ENCODE results near the gene DET1.

DNA sequence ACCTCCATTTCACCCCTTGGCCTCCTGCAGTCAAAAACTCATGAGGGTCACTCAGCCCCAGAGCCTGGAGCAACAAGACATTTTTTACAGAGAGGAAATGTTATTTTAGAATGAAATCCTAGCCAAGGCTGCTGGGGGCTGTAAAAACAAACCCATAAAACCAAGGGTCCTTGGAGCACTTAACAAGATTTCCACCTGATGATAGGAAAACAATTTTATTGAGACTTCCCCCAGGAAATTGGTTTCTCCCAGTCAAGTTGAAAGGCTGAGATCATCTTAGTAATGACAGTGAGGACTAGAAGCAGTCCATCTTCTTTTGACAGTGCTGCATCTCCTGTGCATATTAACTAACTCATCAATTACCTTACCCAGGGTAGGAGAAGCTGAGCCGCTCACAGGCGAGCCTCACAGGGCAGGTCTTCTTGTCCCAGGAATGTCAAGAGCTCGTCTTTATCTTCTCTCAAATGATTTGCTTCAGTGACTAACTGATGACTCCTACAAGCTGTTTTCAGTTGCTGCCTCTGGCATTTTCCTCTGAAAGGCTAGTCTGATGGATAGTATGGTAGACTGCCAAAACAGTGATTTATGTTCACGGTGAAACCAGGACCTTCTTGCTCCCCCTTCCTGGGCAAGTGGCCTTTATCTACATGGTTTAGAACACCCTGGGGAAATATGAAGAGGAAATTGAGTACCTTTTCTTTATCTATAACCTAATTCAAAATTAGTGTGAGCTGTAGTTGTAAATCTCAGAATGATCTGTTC lies 40.1 kb upstream of the DET1 start:
- TF ChIP-seq, protein P1, sequence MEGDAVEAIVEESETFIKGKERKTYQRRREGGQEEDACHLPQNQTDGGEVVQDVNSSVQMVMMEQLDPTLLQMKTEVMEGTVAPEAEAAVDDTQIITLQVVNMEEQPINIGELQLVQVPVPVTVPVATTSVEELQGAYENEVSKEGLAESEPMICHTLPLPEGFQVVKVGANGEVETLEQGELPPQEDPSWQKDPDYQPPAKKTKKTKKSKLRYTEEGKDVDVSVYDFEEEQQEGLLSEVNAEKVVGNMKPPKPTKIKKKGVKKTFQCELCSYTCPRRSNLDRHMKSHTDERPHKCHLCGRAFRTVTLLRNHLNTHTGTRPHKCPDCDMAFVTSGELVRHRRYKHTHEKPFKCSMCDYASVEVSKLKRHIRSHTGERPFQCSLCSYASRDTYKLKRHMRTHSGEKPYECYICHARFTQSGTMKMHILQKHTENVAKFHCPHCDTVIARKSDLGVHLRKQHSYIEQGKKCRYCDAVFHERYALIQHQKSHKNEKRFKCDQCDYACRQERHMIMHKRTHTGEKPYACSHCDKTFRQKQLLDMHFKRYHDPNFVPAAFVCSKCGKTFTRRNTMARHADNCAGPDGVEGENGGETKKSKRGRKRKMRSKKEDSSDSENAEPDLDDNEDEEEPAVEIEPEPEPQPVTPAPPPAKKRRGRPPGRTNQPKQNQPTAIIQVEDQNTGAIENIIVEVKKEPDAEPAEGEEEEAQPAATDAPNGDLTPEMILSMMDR (conservative IDR thresholded peaks at IDR 0.05; ENCODE audit: low read length): no peak
- no peak for TF ChIP-seq EZH2phosphoT487 (IDR thresholded peaks at IDR 0.05; ENCODE audit: borderline replicate concordance)
